DOHH2 (cell line): Measurements from ENCODE around the gene PCSK5.
"Not testable (repeated sequence)": the region's sequence is repeated elsewhere in the genome, so short reads cannot be mapped to it uniquely, and the experiment has no call there.

ENCODE experiments used
- H3F3A ChIP-seq: fragments of 200-600 bp; sonication (generic), shearing (Covaris generic); 2 replicates; pipeline ENCODE4 v1.6.0; 2016; ENCODE audit warnings: antibody characterized with exemption, mild to moderate bottlenecking; ENCODE audit not compliant: control insufficient read depth, insufficient read depth
- H3K27ac ChIP-seq: fragments of 200-600 bp; sonication (generic); 2 replicates; pipeline ENCODE4 v1.5.1; 2014; ENCODE audit warnings: low read depth, mild to moderate bottlenecking, low read length, moderate library complexity
- H3K27me3 ChIP-seq: fragments of 200-600 bp; sonication (generic); 2 replicates; pipeline ENCODE4 v1.6.1; 2014; ENCODE audit warnings: mild to moderate bottlenecking, low read length, mixed read lengths; ENCODE audit not compliant: control insufficient read depth
- H3K36me3 ChIP-seq: fragments of 200-600 bp; sonication (generic); 2 replicates; pipeline ENCODE4 v1.6.1; 2014; ENCODE audit warnings: mild to moderate bottlenecking, low read length, moderate library complexity, mixed read lengths; ENCODE audit not compliant: control insufficient read depth
- H3K4me1 ChIP-seq: fragments of 200-600 bp; sonication (generic); 2 replicates; pipeline ENCODE4 v1.6.1; 2014; ENCODE audit warnings: mild to moderate bottlenecking, low read length, mixed read lengths; ENCODE audit not compliant: control insufficient read depth
- H3K4me2 ChIP-seq: fragments of 200-600 bp; sonication (generic); 2 replicates; pipeline ENCODE4 v1.6.0; 2014; ENCODE audit warnings: mild to moderate bottlenecking, low read length, moderate library complexity
- H3K4me3 ChIP-seq: fragments of 200-600 bp; sonication (generic); 2 replicates; pipeline ENCODE4 v1.5.1; 2014; ENCODE audit warnings: mild to moderate bottlenecking, low read length, mixed read lengths
- H3K79me2 ChIP-seq: fragments of 200-600 bp; sonication (generic); 2 replicates; pipeline ENCODE4 v1.6.1; 2014; ENCODE audit warnings: mild to moderate bottlenecking, low read length, mixed read lengths; ENCODE audit not compliant: control insufficient read depth
- H3K9me2 ChIP-seq: fragments of 200-600 bp; sonication (generic); replicated peaks from 2 replicates; pipeline ENCODE4 v1.6.1; 2014; ENCODE audit warnings: mild to moderate bottlenecking, low read length, mixed read lengths; ENCODE audit not compliant: control insufficient read depth
- H3K9me3 ChIP-seq: fragments of 200-600 bp; sonication (generic); 2 replicates; pipeline ENCODE4 v1.6.1; 2014; ENCODE audit warnings: antibody characterized with exemption, low read length, mixed read lengths; ENCODE audit not compliant: control insufficient read depth, insufficient read depth
- H4K20me1 ChIP-seq: fragments of 200-600 bp; sonication (generic); 2 replicates; pipeline ENCODE4 v1.6.0; 2014; ENCODE audit warnings: low read depth, mild to moderate bottlenecking, antibody characterized with exemption, low read length, moderate library complexity; ENCODE audit not compliant: control insufficient read depth, insufficient read depth
- EZH2phosphoT487 ChIP-seq: fragments of 200-600 bp; sonication (generic); IDR thresholded peaks from 2 replicates; pipeline ENCODE4 v1.6.1; 2017; ENCODE audit warnings: borderline replicate concordance, mild to moderate bottlenecking, antibody characterized with exemption, low read length, moderate library complexity, mixed read lengths
- TF ChIP-seq, protein P1 (sequence below): fragments of 200-600 bp; sonication (generic); IDR thresholded peaks from one replicate; pipeline ENCODE4 v1.5.1; 2014; ENCODE audit warnings: antibody characterized with exemption, mild to moderate bottlenecking, low read depth, low read length; ENCODE audit not compliant: poor library complexity, severe bottlenecking

The PCSK5 gene

DNA sequence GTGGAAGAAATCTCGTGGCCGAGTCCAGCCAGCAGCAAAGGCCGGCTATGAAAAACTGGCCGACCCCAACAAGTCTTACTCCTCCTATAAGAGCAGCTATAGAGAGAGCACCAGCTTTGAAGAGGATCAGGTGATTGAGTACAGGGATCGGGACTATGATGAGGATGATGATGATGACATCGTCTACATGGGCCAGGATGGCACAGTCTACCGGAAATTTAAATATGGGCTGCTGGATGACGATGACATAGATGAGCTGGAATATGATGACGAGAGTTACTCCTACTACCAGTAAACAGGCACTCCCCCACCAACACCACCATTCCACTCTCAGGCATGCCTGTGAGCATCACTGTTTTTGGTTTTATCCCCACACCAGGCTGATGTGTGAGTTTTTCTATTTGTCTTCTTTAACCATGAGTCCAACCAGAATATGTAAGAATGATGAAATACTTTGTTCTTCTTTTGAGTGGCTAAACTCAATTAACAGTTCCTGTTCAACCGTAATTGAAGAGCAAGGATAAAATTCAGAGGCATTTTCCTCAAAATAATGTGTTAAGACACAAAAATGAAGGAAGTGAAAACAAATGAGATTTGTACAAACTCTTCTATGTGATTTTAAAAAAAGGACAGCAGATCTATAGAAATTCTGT is 468.3 kb downstream of the PCSK5 start:
- H3K4me2 ChIP-seq, result no peak overlapping the region
- H3K27ac ChIP-seq, result no peak overlapping the region
- no peaks in the 10 kb centered on the region for H3K36me3 ChIP-seq
- H3F3A ChIP-seq, result no peaks in the 10 kb centered on the region
- no peaks in the 10 kb centered on the region for H3K79me2 ChIP-seq
- H3K9me2 ChIP-seq, result no peaks in the 10 kb centered on the region
- H3K4me1 ChIP-seq, result no peaks in the 10 kb centered on the region
- H3K27me3 ChIP-seq, result peaks cover 2% of the 10 kb centered on the region; the same call in 1 of the 2 replicates
- TF ChIP-seq, protein P1, sequence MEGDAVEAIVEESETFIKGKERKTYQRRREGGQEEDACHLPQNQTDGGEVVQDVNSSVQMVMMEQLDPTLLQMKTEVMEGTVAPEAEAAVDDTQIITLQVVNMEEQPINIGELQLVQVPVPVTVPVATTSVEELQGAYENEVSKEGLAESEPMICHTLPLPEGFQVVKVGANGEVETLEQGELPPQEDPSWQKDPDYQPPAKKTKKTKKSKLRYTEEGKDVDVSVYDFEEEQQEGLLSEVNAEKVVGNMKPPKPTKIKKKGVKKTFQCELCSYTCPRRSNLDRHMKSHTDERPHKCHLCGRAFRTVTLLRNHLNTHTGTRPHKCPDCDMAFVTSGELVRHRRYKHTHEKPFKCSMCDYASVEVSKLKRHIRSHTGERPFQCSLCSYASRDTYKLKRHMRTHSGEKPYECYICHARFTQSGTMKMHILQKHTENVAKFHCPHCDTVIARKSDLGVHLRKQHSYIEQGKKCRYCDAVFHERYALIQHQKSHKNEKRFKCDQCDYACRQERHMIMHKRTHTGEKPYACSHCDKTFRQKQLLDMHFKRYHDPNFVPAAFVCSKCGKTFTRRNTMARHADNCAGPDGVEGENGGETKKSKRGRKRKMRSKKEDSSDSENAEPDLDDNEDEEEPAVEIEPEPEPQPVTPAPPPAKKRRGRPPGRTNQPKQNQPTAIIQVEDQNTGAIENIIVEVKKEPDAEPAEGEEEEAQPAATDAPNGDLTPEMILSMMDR, result no peak
- no peak for TF ChIP-seq EZH2phosphoT487
- H4K20me1 ChIP-seq, result no peaks in the 10 kb centered on the region
- H3K9me3 ChIP-seq, result no peaks in the 10 kb centered on the region
- no peak overlapping the region for H3K4me3 ChIP-seq

DNA sequence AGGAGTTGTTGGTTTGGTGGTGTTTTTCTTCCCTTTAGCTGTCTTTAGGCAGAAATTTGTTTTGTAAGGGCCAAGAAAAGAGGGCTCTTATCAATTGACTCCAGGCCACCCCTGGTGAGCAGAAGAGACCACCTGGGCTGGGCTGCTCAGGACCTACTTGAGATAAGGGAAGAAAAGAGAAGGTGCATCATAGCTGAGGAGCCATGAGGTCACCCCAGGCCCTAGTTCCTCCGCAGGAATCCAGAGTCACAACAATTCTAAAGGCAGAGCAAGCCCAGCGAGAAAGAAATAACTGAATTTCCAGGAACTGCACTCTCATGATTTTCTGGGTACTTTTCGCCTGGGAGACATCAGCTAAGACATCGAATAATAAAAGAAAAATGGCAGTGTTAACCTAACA is 468.9 kb downstream of the PCSK5 start:
- Histone ChIP-seq H3K36me3 (no peaks in the 10 kb centered on the region), H3K9me3 (no peaks in the 10 kb centered on the region), H3K4me3 (no peak overlapping the region), H3K4me1 (no peaks in the 10 kb centered on the region), H3K79me2 (no peaks in the 10 kb centered on the region), H4K20me1 (no peaks in the 10 kb centered on the region), H3K27me3 (peaks cover 2% of the 10 kb centered on the region; the same call in 1 of the 2 replicates), H3F3A (no peaks in the 10 kb centered on the region), H3K4me2 (no peak overlapping the region), H3K9me2 (no peaks in the 10 kb centered on the region), H3K27ac (no peak overlapping the region)
- TF ChIP-seq EZH2phosphoT487, result no peak
- TF ChIP-seq, protein P1, result no peak

DNA sequence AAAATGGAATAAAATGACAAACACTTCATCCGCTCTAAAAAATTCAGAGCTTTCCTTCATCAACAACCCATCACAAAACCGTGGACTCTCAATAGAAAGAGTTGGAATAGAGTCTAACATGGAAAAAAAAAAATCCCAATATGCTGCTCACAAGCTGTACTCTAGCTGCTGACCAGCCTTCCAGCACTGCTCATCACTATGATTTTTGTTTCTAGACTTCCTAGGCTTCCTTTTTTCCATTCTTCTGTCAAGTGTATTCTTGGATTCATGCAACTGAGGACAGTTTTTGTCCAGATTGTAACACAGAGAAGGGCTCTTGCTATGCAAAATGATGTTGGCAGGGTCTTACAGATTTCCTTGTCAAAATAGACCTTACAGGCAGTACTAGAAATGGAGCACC is 469.3 kb downstream of the PCSK5 start:
- no peak overlapping the region for H3K4me2 ChIP-seq
- no peaks in the 10 kb centered on the region for H3K36me3 ChIP-seq
- H3K27ac ChIP-seq, result no peak overlapping the region
- H4K20me1 ChIP-seq, result no peaks in the 10 kb centered on the region
- TF ChIP-seq, protein P1, result no peak
- no peak for TF ChIP-seq EZH2phosphoT487
- H3K79me2 ChIP-seq, result no peaks in the 10 kb centered on the region
- H3K27me3 ChIP-seq, result peaks cover 2% of the 10 kb centered on the region; the same call in 1 of the 2 replicates
- no peaks in the 10 kb centered on the region for H3K9me2 ChIP-seq
- H3K4me1 ChIP-seq, result no peaks in the 10 kb centered on the region
- H3F3A ChIP-seq, result no peaks in the 10 kb centered on the region
- H3K4me3 ChIP-seq, result no peak overlapping the region
- no peaks in the 10 kb centered on the region for H3K9me3 ChIP-seq

DNA sequence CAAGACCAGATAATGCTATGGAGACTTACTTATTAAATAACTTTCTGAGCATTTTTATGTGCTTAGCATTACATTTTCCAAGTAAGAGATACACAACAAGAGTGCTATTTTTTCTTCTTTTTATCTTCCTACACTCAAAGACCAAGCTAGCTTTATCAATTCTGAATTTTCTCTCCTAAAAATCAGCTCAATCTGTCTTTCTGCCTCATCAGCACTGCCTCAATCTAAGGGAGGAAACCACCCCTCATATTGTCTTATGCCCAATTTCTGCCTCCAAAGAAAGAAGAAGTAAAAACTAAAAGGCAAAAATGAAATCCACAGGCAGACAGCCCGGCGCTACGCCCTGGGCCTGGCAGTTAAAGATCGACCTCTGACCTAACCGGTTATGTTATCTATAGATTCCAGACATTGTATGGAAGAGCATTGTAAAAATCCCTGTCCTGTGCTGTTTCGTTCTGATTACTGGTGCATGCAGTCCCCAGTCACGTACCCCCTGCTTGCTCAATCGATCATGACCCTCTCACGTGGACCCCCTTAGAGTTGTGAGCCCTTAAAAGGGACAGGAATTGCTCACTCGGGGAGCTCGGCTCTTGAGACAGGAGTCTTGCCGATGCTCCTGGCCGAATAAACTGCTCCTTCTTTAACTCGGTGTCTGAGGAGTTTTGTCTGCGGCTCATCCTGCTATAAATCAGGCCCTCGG is 472.0 kb downstream of the PCSK5 start:
- not testable (repeated sequence) for H3K27me3 ChIP-seq, H3K9me2 ChIP-seq, H3K4me1 ChIP-seq, H3K9me3 ChIP-seq, H3F3A ChIP-seq, H3K79me2 ChIP-seq, H3K4me2 ChIP-seq, H3K27ac ChIP-seq, H3K36me3 ChIP-seq, H4K20me1 ChIP-seq, H3K4me3 ChIP-seq
